GM08714 (cell line): ENCODE data around the gene IQGAP1.

Source experiments
- H3K4me3 ChIP-seq: fragments of 200-500 bp; sonication (Bioruptor generic); 2 replicates; pipeline ENCODE4 v1.5.1; 2014; ENCODE audit warnings: mild to moderate bottlenecking, low read length, inconsistent platforms
- ZNF274 ChIP-seq: IDR thresholded peaks from 2 replicates; pipeline ENCODE4 v1.6.1; 2012; ENCODE audit warnings: mild to moderate bottlenecking, low read depth, low read length

The IQGAP1 gene

DNA sequence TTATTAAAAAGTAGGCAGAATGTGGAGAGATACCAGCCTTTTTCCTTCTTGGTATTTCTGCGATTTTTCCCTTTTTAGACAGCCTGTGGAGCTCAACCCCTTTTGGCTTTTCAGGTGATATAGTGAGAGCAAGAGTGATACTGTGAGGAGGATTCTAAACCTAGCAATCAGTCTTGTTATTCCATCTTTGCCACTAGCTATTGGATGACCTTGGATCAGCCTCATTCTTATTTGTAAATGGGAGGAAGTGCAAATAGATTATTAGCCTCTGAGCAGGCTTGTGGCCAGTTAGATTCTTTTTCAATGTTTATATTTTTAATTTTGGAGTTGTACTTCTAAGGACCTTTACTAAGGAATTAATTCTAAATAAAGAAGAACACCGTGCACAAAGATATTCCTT lies 34.0 kb downstream of the IQGAP1 start:
- no peak overlapping the region for H3K4me3 ChIP-seq
- no peak for TF ChIP-seq ZNF274

DNA sequence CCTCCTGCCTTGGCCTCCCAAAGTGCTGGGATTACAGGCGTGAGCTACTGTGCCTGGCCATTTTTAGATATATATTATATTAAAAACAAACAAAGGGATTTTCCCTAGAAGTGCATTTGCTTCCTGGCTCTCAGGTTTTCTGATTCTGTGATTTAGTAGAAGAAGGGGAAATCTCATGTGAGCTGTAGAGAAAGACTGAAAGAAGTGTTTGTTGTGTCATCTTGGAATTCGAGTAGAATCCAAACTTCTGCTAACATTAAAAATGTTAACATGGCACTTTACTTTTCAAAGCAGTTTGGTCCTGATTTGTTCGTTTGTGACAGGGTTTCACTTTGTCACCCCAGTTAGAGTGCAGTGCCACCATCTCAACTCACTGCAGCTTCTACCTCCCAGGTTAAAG lies 34.9 kb downstream of the IQGAP1 start:
- no peak for TF ChIP-seq ZNF274
- H3K4me3 ChIP-seq: no peak overlapping the region

DNA sequence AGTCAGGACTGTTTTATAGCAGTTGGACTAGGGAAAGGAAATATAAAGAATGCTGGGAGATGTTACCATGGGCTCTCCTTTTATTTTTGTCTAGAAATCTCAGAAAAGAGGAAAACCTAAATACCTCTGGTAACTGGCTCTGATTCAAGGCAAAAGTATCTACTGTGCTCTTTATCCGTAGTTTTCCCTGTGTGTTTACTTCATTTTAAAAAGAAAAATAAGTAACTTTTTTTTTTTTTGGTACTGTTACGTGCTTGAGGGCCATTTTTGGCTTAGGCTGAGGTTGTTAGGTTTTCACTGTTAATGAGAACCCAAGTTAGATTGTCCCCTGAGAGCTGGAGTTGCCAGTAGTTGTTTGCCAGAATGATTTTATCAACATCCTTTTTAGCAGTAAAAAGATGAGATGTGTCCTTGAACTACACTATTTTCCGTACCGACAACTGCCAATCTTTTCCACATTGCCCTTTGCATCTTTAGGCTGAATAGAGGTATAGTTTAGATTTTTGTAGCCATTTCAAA lies 35.8 kb downstream of the IQGAP1 start:
- H3K4me3 ChIP-seq: no peak overlapping the region
- TF ChIP-seq ZNF274: no peak

DNA sequence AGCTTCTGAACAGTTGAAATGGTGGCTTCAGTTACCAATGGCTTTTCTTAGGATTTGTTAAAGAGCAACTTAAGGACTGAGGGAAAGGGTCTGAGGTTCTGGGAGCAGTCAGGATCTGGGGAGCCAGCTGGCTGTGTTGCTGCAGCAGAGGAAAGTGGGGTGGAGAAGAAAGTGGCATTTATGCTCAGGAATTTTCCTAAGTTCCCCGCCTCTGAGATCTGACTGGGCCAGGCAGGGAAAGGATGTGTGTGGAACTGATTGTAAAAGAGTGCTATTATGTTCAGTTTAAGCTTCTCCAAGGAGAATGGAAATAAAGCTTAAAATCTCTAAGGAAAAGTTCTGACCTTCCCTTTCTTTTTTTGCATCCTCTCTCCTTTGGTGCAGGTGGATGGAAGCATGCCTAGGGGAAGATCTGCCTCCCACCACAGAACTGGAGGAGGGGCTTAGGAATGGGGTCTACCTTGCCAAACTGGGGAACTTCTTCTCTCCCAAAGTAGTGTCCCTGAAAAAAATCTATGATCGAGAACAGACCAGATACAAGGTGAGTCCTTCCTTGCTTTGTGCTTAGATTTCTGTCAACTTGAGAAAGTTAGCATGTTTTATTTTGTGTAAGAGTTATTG lies 37.8 kb downstream of the IQGAP1 start:
- no peak for TF ChIP-seq ZNF274
- no peak overlapping the region for H3K4me3 ChIP-seq

DNA sequence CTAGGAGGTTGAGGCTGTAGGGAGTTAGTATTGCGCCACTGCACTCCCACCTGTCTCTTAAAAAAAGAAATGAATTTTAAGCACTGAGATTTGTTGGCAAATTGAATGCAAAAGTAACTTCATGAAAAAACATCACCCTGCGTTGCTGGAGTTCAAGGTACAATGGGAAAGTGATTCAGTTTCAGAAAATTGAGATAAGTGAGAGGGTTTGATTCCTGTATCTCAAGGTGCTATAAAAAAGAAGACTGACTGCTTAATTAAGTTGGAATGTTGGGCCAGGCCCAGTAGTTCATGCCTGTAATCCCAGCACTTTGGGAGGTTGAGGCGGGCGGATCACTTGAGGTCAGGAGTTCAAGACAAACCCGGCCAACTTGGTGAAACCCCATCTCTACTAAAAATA lies 39.1 kb downstream of the IQGAP1 start:
- no peak overlapping the region for H3K4me3 ChIP-seq
- TF ChIP-seq ZNF274: no peak

DNA sequence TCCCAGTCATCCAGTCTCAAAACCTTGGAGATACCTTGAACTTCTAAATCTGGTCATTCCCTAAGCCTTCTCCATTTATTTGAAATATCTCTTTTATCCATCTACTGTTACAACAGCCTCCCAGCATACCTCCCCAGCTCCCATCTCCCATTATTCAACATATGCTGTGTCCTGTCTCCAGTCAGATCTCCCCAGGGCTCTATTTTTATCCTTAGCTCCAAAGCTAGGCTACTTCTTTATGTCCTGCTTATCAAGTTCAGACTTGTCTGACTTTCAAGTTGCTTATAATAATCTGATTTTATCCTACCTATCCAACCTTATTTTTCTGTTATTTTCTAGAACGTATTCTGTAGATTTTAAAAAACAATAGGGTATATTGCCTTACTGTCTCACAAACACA lies 44.2 kb downstream of the IQGAP1 start:
- no peak for TF ChIP-seq ZNF274
- no peak overlapping the region for H3K4me3 ChIP-seq

DNA sequence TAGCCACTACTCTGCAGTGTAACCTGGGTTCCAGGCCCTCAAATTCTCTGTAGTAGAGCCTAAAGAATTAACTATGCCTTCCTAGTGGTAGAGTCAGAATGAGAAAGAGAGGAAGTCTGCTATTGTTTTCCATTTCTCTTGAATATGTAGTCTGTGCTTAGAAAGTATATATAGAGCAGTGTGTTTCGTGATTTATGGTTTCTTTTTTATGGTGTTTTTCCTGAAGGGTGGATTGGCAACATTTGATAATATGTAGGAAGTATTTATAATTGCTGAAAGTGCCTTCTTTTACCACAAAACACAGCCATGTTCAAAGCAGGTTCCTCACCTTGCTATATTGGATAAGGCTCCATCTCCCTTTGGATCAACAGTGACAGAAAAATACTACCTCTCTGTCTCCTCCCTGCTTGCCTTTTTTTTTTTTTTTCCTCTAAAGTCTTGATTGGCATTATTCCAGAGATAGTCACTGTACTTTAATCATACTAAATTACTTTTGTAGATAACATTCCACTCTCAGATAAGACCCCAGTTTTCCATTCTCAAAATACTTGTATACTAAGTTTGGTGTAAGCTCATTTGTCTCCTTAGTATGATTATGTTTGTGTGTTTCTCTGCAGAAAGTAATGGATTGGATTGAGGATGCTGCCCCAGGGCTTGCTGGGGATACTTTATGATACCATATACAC lies 47.8 kb downstream of the IQGAP1 start:
- H3K4me3 ChIP-seq: no peak overlapping the region
- no peak for TF ChIP-seq ZNF274

DNA sequence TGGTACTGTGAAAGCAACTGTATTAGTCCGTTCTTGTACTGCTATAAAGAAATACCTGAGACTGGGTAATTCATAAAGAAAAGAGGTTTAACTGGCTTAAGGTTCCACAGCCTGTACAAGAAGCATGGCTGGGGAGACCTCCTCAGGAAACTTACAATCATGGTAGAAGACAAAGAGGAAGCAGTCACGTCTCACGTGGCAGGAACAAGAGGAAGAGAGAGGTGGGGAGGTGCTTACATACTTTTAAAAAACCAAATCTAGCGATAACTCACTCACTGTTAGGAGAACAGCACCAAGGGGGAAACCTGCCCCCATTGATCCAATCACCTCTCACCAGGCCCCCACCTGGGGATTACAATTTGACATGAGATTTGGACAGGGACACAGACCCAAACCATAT lies 48.9 kb downstream of the IQGAP1 start:
- TF ChIP-seq ZNF274: no peak

DNA sequence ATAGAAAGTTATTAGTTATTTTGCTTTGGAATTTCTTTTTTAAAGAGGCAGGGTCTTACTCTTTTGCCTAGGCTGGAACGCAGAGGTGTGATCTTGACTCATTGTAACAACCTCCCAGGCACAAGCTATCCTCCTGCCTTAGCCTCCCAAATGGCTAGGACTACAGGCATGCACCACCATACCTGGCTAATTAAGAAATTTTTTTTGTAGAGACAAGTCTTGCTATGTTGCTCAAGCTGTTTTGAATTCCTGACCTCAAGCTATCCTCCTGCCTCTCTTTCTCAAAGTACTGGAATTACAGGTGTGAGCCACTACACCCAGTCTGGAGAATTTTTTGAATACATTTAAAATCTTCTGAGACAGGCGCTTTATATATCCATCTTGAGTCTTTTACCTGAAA lies 49.5 kb downstream of the IQGAP1 start:
- no peak overlapping the region for H3K4me3 ChIP-seq
- TF ChIP-seq ZNF274: no peak

More for the DNA sequence above, 48.9 kb downstream of the IQGAP1 start:
- no peak overlapping the region for H3K4me3 ChIP-seq

DNA sequence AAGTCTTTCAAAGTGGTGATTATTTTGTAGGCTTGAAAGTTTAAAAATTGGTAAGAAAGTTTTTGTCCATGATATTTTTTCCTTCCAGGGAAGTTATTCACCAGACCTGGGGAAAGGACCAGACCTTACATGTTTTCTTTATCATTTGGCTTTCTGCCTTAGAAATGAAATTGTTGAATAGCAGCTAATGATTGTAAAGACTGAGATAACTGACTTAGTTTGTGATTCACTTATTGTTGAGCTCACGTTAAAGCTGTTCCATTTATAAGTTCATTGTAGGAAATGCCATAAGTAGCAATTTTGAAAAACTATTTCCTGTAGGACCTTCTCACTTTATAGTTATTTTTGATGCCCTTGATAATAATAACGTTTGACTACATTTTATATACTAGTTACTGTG lies 51.9 kb downstream of the IQGAP1 start:
- no peak overlapping the region for H3K4me3 ChIP-seq
- TF ChIP-seq ZNF274: no peak

DNA sequence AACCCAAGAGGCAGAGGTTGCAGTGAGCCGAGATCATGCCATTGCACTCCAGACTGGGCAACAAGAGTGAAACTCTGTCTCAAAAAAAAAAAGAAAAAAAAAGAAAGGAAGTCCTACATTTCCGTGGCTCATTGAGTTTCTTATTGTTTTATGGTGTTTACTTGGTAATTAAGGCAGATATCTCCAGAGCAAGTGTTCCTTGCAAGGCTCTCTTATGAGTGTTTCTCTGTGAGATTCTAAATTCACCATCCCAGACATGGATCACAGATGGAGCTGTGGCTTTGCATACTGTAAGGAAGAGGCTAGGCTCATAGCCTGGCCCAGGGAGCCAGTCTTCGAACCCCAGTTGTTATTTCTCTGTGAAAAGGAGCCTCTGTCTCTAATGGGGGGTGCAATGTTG lies 53.0 kb downstream of the IQGAP1 start:
- H3K4me3 ChIP-seq: no peak overlapping the region
- no peak for TF ChIP-seq ZNF274

DNA sequence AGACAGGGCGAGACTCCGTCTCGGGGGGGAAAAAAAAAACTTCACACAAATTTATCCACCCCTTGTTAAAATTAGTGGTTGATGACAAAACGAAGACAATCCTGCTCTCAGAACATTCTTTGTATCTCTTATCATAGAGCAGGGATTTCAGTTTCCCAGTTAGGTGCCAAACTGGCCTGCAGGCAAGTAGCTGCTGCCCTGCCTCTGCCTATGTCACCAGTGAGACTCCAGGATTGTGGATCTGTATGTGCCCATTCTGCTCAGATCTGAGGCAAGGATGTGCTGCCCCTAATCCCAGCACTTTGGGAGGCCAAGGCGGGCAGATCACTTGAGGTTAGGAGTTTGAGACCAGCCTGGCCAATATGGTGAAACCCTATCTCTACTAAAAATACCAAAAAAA lies 54.4 kb downstream of the IQGAP1 start:
- no peak for TF ChIP-seq ZNF274
- H3K4me3 ChIP-seq: no peak overlapping the region

DNA sequence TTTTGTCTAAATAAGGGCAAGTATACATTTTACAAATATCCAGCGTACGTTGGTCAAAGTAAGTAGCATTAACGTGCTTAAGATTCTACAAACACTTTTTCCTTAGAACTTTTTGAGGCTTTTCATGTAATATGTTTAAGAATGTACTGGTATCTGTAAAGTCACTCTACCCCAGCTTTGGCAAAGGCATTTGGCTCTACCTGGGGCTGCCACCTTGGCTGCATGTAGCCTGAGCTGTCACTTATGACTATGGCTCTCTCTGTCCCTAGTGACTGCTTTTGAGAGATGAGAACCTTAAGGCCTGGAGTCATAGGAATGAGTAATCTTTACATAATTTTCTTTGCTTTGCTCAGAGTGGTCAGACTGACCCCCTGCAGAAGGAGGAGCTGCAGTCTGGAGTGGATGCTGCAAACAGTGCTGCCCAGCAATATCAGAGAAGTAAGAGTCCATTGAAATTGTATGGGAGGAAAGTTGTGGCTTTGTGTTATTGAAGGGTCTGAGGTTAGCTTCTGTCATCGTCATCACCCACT lies 61.2 kb downstream of the IQGAP1 start:
- no peak overlapping the region for H3K4me3 ChIP-seq
- TF ChIP-seq ZNF274: no peak

DNA sequence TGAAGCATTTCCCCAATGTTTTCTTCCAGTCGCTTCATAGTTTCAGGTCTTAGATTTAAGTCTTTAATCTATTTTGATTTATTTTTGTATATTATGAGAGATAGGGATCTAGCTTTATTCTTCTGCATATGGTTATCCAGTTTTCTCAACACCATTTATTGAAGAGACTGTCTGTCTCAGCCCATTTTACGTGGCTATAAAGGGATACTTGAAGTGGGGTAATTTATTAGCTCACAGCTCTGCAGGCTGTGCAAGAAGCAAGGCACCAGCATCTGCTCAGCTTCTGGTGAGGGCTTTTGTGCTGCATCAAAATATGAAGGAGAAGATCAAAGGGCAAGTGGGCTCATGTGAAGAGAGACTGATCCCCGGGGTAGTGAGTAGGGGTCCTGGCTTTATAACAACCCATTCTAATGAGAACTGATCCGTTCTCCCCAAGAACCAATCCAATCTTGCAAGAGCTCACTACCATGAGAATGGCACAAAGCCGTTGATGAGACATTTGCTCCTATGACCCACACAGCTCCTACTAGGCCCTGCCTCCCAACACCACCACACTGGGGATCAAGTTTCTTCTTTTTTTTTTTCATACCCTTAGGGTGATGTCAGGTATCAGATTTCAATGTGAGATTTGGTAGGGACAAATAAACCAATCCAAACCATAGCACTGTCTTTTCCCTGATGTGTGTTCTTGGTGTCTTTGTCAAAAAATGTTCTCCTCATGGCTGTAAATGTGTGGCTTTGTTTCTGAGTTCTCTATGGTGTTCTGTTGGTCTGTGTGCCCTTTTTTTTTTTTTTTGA lies 63.2 kb downstream of the IQGAP1 start:
- no peak for TF ChIP-seq ZNF274
- no peak overlapping the region for H3K4me3 ChIP-seq
